H1 (cell line): ENCODE data around the gene RAB3IL1. TPM values are rescaled to one million over a fixed set of nuclear protein-coding genes. Genes with fewer than 3 reads are reported as not detected.

Experiments
- CBX8 ChIP-seq: fragments of 300-800, 300-1000 bp; sonication (generic); IDR thresholded peaks from 2 replicates; pipeline ENCODE4 v1.7.1; 2016; ENCODE audit warnings: low read depth, low read length, borderline replicate concordance
- CREB1 ChIP-seq: IDR thresholded peaks from 2 replicates; pipeline ENCODE4 v1.6.1; 2012; ENCODE audit warnings: inconsistent platforms
- EGR1 ChIP-seq: IDR thresholded peaks from 2 replicates; pipeline ENCODE4 v1.6.1; 2011; ENCODE audit warnings: low read depth, low read length, borderline replicate concordance
- EP300 ChIP-seq, 2 experiments: IDR thresholded peaks; 1 replicate in 1 of 2; 2 replicates in 1 of 2; pipeline ENCODE4 v1.6.1; 2011 to 2012; ENCODE audit warnings: low read depth in 2 of 2, low read length in 2 of 2, mild to moderate bottlenecking in 2 of 2, borderline replicate concordance in 1 of 2, inconsistent platforms in 1 of 2, moderate library complexity in 1 of 2
- EZH2 ChIP-seq: fragments of 200-600 bp; sonication (generic); IDR thresholded peaks from 2 replicates; pipeline ENCODE4 v1.7.1; 2012; ENCODE audit warnings: low read depth, mild to moderate bottlenecking, moderate library complexity, low read length, inconsistent platforms; ENCODE audit not compliant: severe bottlenecking
- GTF2F1 ChIP-seq: IDR thresholded peaks from 2 replicates; pipeline ENCODE4 v1.6.1; 2012; ENCODE audit warnings: low read depth, low read length, improper control_type of control experiment, borderline replicate concordance
- HDAC6 ChIP-seq: IDR thresholded peaks from one replicate; pipeline ENCODE4 v1.7.1; 2012; ENCODE audit warnings: low read depth, mild to moderate bottlenecking, inconsistent platforms, low read length, moderate library complexity
- JUND ChIP-seq: IDR thresholded peaks from 2 replicates; pipeline ENCODE4 v1.6.1; 2011; ENCODE audit warnings: mild to moderate bottlenecking, improper control_type of control experiment, low read length
- KDM1A ChIP-seq: fragments of 200-600, 300-600 bp; sonication (generic); IDR thresholded peaks from 2 replicates; pipeline ENCODE4 v1.7.1; 2016; ENCODE audit warnings: mild to moderate bottlenecking, low read length, borderline replicate concordance
- MAFK ChIP-seq: IDR thresholded peaks from 2 replicates; pipeline ENCODE4 v1.6.1; 2012; ENCODE audit warnings: low read depth, mild to moderate bottlenecking, improper control_type of control experiment, low read length
- NANOG ChIP-seq: IDR thresholded peaks from 2 replicates; pipeline ENCODE4 v1.6.1; 2011; ENCODE audit warnings: low read length, low read depth, mild to moderate bottlenecking, inconsistent platforms; ENCODE audit not compliant: insufficient read depth, poor library complexity, severe bottlenecking
- POLR2AphosphoS5 ChIP-seq: IDR thresholded peaks from 2 replicates; pipeline ENCODE4 v1.6.1; 2011; ENCODE audit warnings: low read depth, low read length
- RNF2 ChIP-seq: fragments of 200-900, 300-1000 bp; sonication (generic); IDR thresholded peaks from 2 replicates; pipeline ENCODE4 v1.7.1; 2016; ENCODE audit warnings: borderline replicate concordance, low read depth, mild to moderate bottlenecking, antibody characterized with exemption, low read length; ENCODE audit not compliant: poor library complexity, severe bottlenecking; ENCODE audit errors: missing control alignments
- SIN3A ChIP-seq, 2 experiments: IDR thresholded peaks in 1 of 2; conservative IDR thresholded peaks in 1 of 2; 2 replicates each; pipeline ENCODE4 v1.6.1; 2011 to 2012; ENCODE audit warnings: low read length in 2 of 2, improper control_type of control experiment in 1 of 2, low read depth in 1 of 2, mild to moderate bottlenecking in 1 of 2
- SP1 ChIP-seq: IDR thresholded peaks from 2 replicates; pipeline ENCODE4 v1.6.1; 2011; ENCODE audit warnings: low read depth, low read length
- SRF ChIP-seq: IDR thresholded peaks from 2 replicates; pipeline ENCODE4 v1.6.1; 2011; ENCODE audit warnings: mild to moderate bottlenecking, low read depth, low read length, moderate library complexity
- polyA plus RNA-seq, 7 experiments: library from polyadenylated mRNA; depleted of rRNA in 3 of 7; stranded (reverse) in 5 of 7; unstranded in 2 of 7; fragments of >200 nt in 5 of 7; fragments of 200-250 nt in 2 of 7; gene quantifications; 1 replicate in 5 of 7; 2 replicates in 1 of 7; 4 replicates in 1 of 7; pipeline versions ENCODE4 v1.2.1 to v1.2.3, GENCODE V29; 2011 to 2013; ENCODE audit warnings: missing spikeins in 2 of 7, mixed read lengths in 2 of 7
- total RNA-seq: library from RNA; stranded (reverse); fragmentation: NEBNext Ultra II Directional; extraction: Animal tissue kit (Norgen Biotek cat#: 25700); gene quantifications from 2 replicates; pipeline ENCODE4 v1.2.1, GENCODE V29; 2021

RAB3IL1 gene
- total and polyA plus RNA-seq, 2 of the 8 experiments (the other 6 are each of a cell fraction or from before 2014, with no cell fraction given): 6.8 to 7.9 TPM

DNA sequence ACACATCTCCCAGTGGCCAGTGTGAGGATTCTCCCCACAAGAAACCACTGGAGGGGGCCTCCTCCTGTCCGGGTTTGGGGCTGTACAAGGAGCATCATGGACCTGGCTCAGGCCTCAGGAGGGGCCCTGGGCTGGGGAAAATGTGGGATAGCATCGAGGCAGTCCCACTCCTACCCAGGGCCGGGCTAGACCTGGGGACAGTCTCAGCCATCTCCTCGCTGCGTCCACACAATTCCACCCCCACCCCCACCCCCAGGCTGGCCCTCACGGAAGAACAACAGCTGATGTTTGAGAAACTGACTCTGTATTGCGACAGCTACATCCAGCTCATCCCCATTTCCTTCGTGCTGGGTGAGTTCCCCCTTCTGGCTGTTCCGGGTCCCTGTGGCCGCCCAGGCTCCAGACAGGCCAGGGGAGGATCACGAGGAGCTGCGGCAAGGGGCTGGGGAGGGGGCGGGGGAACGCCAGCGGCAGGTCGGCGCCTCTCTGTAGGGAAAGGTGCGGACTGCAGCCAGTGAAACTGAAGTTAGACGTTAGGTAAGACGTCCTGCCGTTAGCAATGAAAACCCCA, 37.6 kb upstream of the RAB3IL1 start (continued):
- TF ChIP-seq SRF: no peak
- TF ChIP-seq MAFK: no peak
- no peak for TF ChIP-seq POLR2AphosphoS5
- no peak for TF ChIP-seq EGR1
- no peak for TF ChIP-seq RNF2
- TF ChIP-seq SIN3A (conservative IDR thresholded peaks at IDR 0.05 in 1 of 2, IDR thresholded peaks at IDR 0.05 in 1 of 2; ENCODE audit: low read depth in 1 of 2, low read length in 2 of 2): no peak
- TF ChIP-seq HDAC6: no peak
- no peak for TF ChIP-seq CBX8
- no peak for TF ChIP-seq SP1
- TF ChIP-seq JUND: no peak
- no peak for TF ChIP-seq EP300 (IDR thresholded peaks at IDR 0.05; ENCODE audit: borderline replicate concordance in 1 of 2, low read depth in 2 of 2, low read length in 2 of 2)
- no peak for TF ChIP-seq EZH2
- no peak for TF ChIP-seq NANOG
- TF ChIP-seq CREB1: no peak
- 0 out of 2 replicates have a peak, but pooled peaks have one; percentile 5 for TF ChIP-seq KDM1A
- no peak for TF ChIP-seq GTF2F1
